ENCODE measurements around the gene RPS6KB2.

Gene RPS6KB2

GRCh38 chr11:67428052-67429001 lies at the start of gene RPS6KB2:
Gene RPS6KB2, plus strand, starts transcription at chr11:67428494. Its CDS starts 52 bp downstream, at chr11:67428546.
- peak; percentile 99 for DNase-seq (ENCODE audit: low spot score)

DNA sequence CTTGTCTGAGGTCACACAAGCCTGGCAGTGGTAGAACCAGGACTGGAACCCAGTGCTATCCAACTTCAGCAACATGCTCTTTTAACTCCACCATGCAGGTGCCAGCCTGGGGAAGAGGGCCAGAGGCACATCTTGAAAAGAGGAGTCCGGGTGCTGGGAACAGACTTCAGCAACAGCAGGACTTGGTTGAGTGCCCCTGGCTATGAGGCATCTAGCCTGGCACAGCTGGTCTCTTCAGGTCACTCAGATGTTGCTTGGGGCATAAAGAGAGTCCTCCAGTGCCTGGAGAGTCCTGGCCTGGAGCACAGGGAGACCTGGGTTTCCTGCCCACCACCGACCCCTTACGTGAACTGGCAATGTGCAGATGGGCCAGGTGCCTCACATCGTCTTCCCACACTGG lies 49.8 kb upstream of the RPS6KB2 start:
- DNase-seq (ENCODE audit: low spot score) = no peak

GRCh38 chr11:67379061-67380058 lies 48.9 kb upstream of the RPS6KB2 start:
- peak; percentile 88 for DNase-seq (ENCODE audit: low spot score)

DNA sequence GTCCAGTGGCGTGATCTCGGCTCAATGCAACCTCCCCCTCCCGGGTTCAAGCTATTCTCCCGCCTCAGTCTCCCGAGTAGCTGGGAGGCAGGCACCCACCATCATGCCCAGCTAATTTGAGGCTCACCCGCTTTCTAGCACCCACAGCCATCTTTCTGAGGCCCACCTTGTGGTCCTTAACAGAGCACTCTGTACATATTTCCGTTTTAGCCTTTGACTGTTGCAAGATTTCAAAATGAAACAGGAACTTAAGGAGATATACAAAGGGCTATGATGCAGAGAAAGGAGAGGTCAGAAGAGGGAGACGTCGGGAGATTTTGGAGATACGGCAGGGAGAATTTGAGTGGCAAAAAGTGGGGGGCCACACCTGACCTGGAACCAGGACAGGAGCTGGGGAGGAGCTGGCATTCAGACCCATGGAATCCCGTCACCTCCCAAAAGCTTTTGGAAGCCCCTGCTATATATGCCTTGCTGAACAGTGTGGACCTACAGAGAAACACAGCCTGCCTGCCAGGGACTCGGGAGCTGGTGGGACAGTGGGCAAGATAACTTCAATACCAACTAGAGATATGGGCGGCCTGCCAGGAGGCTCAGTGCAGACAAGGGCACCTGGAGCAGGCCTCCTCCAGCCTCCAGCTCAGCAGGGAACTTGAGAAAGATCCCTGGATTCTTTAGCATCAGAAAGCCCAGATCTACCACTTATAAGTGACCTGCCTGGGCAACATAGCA lies 46.9 kb upstream of the RPS6KB2 start:
- DNase-seq (ENCODE audit: low spot score) = no peak

DNA sequence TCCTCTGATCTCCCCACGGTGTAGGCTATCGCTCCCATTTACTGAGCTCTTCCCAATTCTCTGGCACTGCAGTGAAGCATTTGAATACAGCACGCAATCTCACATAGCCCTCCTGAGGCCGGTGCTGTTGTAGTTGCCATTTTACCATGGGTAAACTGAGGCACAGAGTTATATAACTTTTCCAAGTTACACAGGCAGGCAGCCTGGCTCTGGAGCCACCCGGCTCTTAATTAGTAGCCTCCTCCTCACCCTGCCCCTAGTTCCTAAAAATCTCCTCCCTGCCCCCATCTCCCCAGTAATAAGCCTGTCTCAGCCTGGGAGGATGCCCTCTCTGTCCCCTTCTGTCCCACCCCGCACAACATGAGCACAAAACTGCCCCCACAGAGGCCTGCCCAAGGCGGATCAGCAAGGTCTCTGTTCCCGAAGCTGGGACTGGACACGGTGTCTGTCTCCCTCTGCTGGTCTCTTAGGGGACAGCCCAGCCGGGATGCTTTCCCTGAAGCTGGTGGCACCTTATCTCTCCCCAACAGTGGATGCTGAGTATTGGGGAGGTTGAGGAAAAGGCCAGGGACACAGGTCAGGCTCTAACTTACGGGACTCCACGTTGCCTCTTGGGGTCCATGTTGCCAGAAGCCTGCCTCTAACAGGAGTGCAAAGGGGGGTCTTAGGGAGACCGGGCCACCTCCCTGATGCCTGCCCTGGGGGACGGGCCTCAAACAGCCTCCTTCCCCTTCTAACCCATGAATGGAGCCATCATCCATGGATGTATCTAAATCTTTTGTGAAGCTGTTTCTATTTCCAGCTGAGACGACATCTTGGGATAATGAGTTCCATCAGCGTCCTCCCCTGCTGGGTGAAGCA lies 45.8 kb upstream of the RPS6KB2 start:
- DNase-seq (ENCODE audit: low spot score) = peak; percentile 81

DNA sequence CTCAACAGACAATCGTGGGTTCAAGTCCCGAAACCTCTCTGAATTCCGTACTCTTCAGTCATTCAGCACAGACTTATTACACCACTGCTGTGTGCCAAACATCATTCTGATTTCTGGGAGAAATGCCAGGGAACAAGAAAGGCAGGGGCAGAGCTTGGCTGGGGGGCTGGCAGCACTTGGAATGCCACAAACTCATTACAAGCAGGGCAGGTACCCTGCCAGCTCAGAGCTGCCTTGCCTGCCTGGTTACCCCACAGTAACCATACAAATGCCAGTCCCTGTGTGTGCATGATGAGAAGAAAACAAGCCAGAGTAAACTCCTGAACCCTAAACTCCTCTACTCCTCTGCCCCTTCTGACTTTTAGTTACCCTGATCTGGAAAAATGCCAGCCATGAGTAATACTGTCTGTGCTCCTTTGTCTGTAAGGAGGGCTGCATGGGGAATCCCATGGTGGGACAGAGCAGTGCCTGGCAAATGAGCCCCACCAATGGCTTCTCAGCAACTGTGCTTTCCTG lies 43.4 kb upstream of the RPS6KB2 start:
- no peak for DNase-seq (ENCODE audit: low spot score)

GRCh38 chr11:67387069-67387468 lies 41.2 kb upstream of the RPS6KB2 start:
- no peak for DNase-seq (ENCODE audit: low spot score)

GRCh38 chr11:67387518-67387917 lies 40.8 kb upstream of the RPS6KB2 start:
- DNase-seq (ENCODE audit: low spot score) = no peak

- no peak for DNase-seq (ENCODE audit: low spot score)
Measured at GRCh38 chr11:67389477-67389876, 38.8 kb upstream of the RPS6KB2 start.

- DNase-seq (ENCODE audit: low spot score) = no peak
Measured at GRCh38 chr11:67390947-67391303, 37.4 kb upstream of the RPS6KB2 start.

GRCh38 chr11:67391304-67392182 lies 36.8 kb upstream of the RPS6KB2 start, which contains the start of gene RAD9A:
Gene RAD9A, plus strand, starts transcription at chr11:67391986. Its CDS starts 59 bp downstream, at chr11:67392045.
- peak; percentile 98 for DNase-seq (ENCODE audit: low spot score)

GRCh38 chr11:67392183-67392715 lies 36.0 kb upstream of the RPS6KB2 start:
- DNase-seq (ENCODE audit: low spot score) = no peak

DNA sequence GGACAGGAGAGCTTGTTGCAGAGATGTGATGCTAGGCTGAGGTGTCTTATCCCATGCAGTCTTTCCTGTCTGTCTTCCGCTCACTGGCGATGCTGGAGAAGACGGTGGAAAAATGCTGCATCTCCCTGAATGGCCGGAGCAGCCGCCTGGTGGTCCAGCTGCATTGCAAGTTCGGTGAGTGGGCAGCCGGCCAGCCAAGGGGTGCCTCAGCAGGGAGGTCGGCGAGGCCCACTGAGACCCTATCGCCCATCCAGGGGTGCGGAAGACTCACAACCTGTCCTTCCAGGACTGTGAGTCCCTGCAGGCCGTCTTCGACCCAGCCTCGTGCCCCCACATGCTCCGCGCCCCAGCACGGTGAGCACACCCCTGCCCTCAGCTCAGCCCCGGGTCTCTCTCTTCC lies 34.9 kb upstream of the RPS6KB2 start:
- DNase-seq (ENCODE audit: low spot score) = no peak

DNA sequence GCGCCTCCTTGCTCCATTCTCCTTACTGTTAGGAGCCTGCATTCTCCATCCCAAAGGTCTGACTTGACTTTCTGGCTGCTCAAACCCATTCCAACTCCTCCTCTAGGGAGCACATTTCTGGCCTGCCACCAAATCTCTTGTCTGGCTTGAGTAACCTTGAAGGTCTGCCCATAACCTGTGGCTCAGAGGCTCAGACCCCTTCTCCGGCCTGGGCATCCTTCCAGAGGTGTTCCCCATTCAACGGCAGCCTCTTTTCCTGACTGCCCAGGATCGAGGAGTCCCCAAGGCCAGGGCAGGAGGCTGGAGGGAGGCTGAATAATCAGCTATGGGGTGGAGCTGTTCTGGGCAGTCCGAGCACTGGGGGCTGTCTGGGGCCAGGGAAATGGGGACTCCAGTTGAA lies 34.3 kb upstream of the RPS6KB2 start:
- DNase-seq (ENCODE audit: low spot score) = no peak

DNA sequence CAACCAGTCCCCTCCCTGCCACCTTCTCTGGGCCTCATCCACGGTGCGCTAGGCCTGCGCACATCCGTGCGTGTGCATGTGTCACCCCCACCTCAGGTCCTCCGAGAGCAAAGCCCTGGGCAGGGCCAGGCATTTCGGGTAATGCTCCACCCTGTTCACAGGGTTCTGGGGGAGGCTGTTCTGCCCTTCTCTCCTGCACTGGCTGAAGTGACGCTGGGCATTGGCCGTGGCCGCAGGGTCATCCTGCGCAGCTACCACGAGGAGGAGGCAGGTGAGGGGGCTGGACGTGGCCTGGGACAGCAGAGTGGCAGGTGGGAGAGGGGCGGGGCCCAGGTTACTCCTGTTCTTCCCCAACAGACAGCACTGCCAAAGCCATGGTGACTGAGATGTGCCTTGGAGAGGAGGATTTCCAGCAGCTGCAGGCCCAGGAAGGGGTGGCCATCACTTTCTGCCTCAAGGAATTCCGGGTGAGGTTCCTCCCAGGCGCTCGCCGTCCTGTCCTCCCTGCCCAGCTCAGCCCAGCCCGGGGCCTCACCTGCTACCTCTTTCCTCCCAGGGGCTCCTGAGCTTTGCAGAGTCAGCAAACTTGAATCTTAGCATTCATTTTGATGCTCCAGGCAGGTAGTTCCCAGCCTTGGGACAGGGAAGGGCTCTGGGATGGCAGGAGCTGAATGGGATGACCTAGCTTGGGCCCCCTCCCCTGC lies 32.6 kb upstream of the RPS6KB2 start:
- DNase-seq (ENCODE audit: low spot score) = no peak

DNA sequence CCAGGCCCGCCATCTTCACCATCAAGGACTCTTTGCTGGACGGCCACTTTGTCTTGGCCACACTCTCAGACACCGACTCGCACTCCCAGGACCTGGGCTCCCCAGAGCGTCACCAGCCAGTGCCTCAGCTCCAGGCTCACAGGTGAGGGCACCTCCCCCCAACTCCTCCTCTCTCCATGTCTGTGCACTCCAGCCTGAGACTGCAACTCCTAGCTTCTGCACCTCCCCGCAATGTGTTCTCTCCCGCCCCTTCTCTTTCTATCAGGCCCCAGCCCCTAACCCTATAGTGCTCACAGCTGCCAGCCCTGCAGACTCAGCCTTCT lies 32.1 kb upstream of the RPS6KB2 start:
- no peak for DNase-seq (ENCODE audit: low spot score)

- no peak for DNase-seq (ENCODE audit: low spot score)
Measured at GRCh38 chr11:67396587-67397389, 31.5 kb upstream of the RPS6KB2 start.

DNA sequence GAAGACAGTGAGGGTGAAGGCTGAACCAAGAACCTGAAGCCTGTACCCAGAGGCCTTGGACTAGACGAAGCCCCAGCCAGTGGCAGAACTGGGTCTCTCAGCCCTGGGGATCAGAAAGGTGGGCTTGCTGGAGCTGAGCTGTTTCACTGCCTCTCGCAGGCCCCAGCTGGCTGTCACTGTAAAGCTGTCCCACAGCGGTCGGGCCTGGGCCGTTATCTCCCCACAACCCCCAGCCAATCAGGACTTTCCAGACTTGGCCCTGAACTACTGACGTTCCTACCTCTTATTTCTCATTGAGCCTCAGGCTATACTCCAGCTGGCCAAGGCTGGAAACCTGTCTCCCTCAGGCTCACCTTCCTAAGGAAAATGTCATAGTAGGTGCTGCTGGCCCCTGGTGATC lies 30.8 kb upstream of the RPS6KB2 start:
- no peak for DNase-seq (ENCODE audit: low spot score)
